Measurements from ENCODE around the gene AAR2.

The AAR2 gene

GRCh38 chr20:36218380-36219064, 17.8 kb upstream of the AAR2 start:
- no peak for DNase-seq (ENCODE audit: low read depth in 2 of 2)

GRCh38 chr20:36219671-36220220, 16.5 kb upstream of the AAR2 start:
- no peak for DNase-seq (ENCODE audit: low read depth in 2 of 2)

GRCh38 chr20:36225666-36226065, 10.6 kb upstream of the AAR2 start:
- DNase-seq (ENCODE audit: low read depth in 2 of 2) = no peak

GRCh38 chr20:36228770-36229169, 7.5 kb upstream of the AAR2 start:
- DNase-seq (ENCODE audit: low read depth in 2 of 2) = no peak

- DNase-seq (ENCODE audit: low read depth in 2 of 2) = no peak
These were observed 6.3 kb upstream of the AAR2 start for GRCh38 chr20:36230019-36230418.

- no peak for DNase-seq (ENCODE audit: low read depth in 2 of 2)
These were observed 4.9 kb upstream of the AAR2 start for GRCh38 chr20:36231331-36231730.

- no peak for DNase-seq (ENCODE audit: low read depth in 2 of 2)
These were observed 1.4 kb upstream of the AAR2 start for GRCh38 chr20:36234771-36235320.

GRCh38 chr20:36236786-36237121, 476 bp downstream of the AAR2 start:
- no peak for DNase-seq (ENCODE audit: low read depth in 2 of 2)

GRCh38 chr20:36237477-36237876, 1.2 kb downstream of the AAR2 start:
- no peak for DNase-seq (ENCODE audit: low read depth in 2 of 2)

GRCh38 chr20:36238153-36238552, 1.9 kb downstream of the AAR2 start:
- DNase-seq (ENCODE audit: low read depth in 2 of 2) = no peak

GRCh38 chr20:36238760-36239159, 2.5 kb downstream of the AAR2 start:
- DNase-seq (ENCODE audit: low read depth in 2 of 2) = no peak

GRCh38 chr20:36240076-36240475, 3.8 kb downstream of the AAR2 start:
- no peak for DNase-seq (ENCODE audit: low read depth in 2 of 2)

GRCh38 chr20:36241678-36242077, 5.4 kb downstream of the AAR2 start:
- DNase-seq (ENCODE audit: low read depth in 2 of 2) = no peak

- no peak for DNase-seq (ENCODE audit: low read depth in 2 of 2)
These were observed 7.4 kb downstream of the AAR2 start for GRCh38 chr20:36243726-36244125.

- no peak for DNase-seq (ENCODE audit: low read depth in 2 of 2)
These were observed 10.1 kb downstream of the AAR2 start for GRCh38 chr20:36246401-36246800.

- DNase-seq (ENCODE audit: low read depth in 2 of 2) = no peak
These were observed 12.6 kb downstream of the AAR2 start for GRCh38 chr20:36248836-36249235.

- DNase-seq (ENCODE audit: low read depth in 2 of 2) = no peak
These were observed 13.2 kb downstream of the AAR2 start for GRCh38 chr20:36249450-36249849.

GRCh38 chr20:36251426-36251825, 15.1 kb downstream of the AAR2 start:
- no peak for DNase-seq (ENCODE audit: low read depth in 2 of 2)

- no peak for DNase-seq (ENCODE audit: low read depth in 2 of 2)
These were observed 16.2 kb downstream of the AAR2 start for GRCh38 chr20:36252511-36252910.

- DNase-seq (ENCODE audit: low read depth in 2 of 2) = no peak
These were observed 16.8 kb downstream of the AAR2 start for GRCh38 chr20:36253036-36253435.

GRCh38 chr20:36254076-36254475, 17.8 kb downstream of the AAR2 start:
- no peak for DNase-seq (ENCODE audit: low read depth in 2 of 2)

- DNase-seq (ENCODE audit: low read depth in 2 of 2) = no peak
These were observed 19.2 kb downstream of the AAR2 start for GRCh38 chr20:36255445-36255844.

- no peak for DNase-seq (ENCODE audit: low read depth in 2 of 2)
These were observed 23.1 kb downstream of the AAR2 start for GRCh38 chr20:36259177-36260061.
